ENCODE data around the gene FCMR. TPM values are rescaled to one million over a fixed set of nuclear protein-coding genes. Genes with fewer than 3 reads are reported as not detected.
A peak's percentile ranks its signal among the peaks of the same experiment; 100 is the strongest.

FCMR gene
- total and polyA plus RNA-seq, 4 donors = 0.70 to 3.6 (median 1.7) TPM

DNA sequence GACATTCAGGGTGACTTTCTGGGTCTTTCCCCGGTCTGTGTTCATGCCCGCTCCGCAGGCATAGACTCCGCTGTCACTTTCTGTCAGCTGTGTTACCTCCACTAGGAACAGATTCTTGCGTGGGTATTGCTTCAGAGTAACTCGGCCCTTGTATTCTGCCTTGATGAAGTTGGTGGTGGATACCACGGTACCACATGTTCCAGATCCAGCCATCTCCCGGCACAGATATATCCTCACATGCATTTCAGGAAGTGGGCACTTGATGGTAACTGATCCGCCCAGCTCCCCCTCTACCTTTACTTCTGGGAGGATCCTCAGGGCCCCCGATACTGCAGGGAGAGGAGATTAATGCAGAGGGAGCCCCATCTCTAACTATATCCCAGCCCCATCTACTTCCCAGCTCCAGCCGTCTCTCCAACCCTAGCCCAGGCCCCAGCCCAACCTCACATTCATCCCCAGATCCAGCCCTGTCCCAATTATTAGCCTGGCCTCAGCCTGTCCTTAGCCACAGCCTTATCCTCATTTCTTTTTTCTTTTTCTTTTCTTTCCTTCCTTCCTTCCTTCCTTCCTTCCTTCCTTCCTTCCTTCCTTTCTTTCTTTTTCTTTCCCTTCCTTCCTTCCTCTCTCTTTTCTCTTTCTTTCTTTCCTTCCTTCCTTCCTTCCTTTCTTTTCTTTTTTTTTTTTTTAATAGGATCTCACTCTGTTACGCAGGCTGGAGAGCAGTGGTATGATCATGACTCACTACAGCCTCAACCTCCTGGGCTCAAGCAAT, 7.8 kb downstream of the FCMR start (continued):
- TF ChIP-seq, protein P1, sequence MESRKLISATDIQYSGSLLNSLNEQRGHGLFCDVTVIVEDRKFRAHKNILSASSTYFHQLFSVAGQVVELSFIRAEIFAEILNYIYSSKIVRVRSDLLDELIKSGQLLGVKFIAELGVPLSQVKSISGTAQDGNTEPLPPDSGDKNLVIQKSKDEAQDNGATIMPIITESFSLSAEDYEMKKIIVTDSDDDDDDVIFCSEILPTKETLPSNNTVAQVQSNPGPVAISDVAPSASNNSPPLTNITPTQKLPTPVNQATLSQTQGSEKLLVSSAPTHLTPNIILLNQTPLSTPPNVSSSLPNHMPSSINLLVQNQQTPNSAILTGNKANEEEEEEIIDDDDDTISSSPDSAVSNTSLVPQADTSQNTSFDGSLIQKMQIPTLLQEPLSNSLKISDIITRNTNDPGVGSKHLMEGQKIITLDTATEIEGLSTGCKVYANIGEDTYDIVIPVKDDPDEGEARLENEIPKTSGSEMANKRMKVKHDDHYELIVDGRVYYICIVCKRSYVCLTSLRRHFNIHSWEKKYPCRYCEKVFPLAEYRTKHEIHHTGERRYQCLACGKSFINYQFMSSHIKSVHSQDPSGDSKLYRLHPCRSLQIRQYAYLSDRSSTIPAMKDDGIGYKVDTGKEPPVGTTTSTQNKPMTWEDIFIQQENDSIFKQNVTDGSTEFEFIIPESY (IDR thresholded peaks at IDR 0.05) = no peak

DNA sequence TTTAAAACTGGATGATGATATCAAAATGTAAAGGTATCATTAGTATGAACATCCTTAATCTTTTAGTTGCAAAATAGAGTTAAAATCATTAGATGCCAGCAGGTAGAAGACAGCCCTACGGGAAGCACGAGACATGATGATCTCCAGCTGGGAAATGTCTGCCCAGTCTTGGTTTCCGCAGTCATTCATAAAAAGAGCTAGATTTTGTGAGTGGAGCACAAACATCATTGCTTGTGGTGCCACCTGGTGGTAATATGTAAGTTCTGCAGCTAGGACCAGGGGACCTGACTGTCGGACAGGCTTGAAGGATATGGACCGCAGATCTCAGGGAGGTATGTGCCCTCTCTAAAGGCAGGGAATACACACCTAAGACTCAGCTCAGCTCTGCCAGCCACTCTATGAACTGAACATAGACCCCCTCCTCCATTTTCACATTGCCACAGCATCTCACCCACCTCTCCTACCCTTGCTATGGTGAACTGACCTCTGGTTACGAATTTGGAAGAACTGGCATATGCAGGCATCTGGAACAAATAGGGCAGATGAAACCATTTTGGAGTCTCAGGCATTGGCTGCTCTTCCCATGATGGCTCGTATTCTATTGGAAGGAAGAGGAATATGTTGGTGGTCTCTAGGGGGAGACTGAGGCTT, 9.2 kb downstream of the FCMR start:
- TF ChIP-seq TAF1 (conservative IDR thresholded peaks at IDR 0.05) (no peak), YY1 (IDR thresholded peaks at IDR 0.05) (no peak), RAD21 (IDR thresholded peaks at IDR 0.05) (peak; percentile 95 to 97), FOXA1 (IDR thresholded peaks at IDR 0.05) (peak; percentile 19)
- TF ChIP-seq, protein P1 (IDR thresholded peaks at IDR 0.05) = no peak
- TF ChIP-seq, protein P2, sequence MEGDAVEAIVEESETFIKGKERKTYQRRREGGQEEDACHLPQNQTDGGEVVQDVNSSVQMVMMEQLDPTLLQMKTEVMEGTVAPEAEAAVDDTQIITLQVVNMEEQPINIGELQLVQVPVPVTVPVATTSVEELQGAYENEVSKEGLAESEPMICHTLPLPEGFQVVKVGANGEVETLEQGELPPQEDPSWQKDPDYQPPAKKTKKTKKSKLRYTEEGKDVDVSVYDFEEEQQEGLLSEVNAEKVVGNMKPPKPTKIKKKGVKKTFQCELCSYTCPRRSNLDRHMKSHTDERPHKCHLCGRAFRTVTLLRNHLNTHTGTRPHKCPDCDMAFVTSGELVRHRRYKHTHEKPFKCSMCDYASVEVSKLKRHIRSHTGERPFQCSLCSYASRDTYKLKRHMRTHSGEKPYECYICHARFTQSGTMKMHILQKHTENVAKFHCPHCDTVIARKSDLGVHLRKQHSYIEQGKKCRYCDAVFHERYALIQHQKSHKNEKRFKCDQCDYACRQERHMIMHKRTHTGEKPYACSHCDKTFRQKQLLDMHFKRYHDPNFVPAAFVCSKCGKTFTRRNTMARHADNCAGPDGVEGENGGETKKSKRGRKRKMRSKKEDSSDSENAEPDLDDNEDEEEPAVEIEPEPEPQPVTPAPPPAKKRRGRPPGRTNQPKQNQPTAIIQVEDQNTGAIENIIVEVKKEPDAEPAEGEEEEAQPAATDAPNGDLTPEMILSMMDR (IDR thresholded peaks at IDR 0.05; ENCODE audit: low read depth, low read length, missing input control) = peak; percentile 94
- Histone ChIP-seq H3K27ac (ENCODE audit: low read depth in 1 of 2, low read length in 2 of 2) (no peak overlapping the region), H3K9me3 (ENCODE audit: control insufficient read depth in 4 of 4, low read length in 3 of 4) (no peaks in the 10 kb centered on the region), H3K4me3 (ENCODE audit: low read depth in 1 of 3, low read length in 3 of 3) (no peak overlapping the region), H3K27me3 (ENCODE audit: control insufficient read depth in 4 of 4, insufficient read depth in 4 of 4, low read length in 3 of 4) (no peaks in the 10 kb centered on the region), H3K36me3 (ENCODE audit: control insufficient read depth in 4 of 4, insufficient read depth in 3 of 4, low read depth in 1 of 4, low read length in 3 of 4) (no peaks in the 10 kb centered on the region), H3K9ac (ENCODE audit: low read depth in 1 of 2, low read length in 2 of 2) (no peak overlapping the region), H3K4me1 (ENCODE audit: control insufficient read depth in 4 of 4, insufficient read depth in 4 of 4, low read length in 3 of 4) (peaks cover 0 to 15% (median 13%) of the 10 kb centered on the region in 4 donors)
- WGBS = 23% methylated on average over 7 of the region's 7 CpGs
- DNase-seq (ENCODE audit: low spot score) = peak; percentile 60

DNA sequence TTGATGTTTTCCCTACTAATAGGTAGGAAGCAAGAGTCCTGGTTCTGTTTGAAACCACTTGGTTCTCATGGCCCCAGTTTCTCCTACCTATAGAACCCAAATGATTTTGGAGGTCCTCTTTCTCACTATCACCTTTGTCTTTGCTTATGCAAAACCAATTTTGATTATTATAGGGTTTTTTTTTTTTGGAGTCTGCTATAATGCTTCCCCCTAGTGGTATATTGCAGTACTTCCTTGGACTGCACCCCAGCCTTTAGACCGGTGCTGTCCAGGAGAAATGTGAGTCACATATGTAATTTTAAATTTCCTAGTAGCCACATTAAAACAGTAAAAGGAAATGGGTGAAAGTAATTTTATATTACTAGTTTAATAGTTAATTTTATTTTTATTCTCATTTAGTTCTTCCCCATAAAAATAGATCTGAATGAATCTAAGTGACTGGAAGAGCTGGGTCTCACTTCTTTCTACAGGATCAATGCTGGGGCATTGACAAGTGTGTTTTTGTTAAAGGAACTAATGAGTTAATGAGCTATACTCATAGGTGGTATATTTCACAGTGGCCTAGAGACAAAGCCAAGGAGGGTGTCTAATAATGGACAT, 10.6 kb downstream of the FCMR start:
- no peak for TF ChIP-seq YY1 (IDR thresholded peaks at IDR 0.05)
- TF ChIP-seq HNF4G (IDR thresholded peaks at IDR 0.05) = no peak
- TF ChIP-seq GABPA (IDR thresholded peaks at IDR 0.05 in 1 of 2, conservative IDR thresholded peaks at IDR 0.05 in 1 of 2) = no peak
- TF ChIP-seq, protein P2 (IDR thresholded peaks at IDR 0.05; ENCODE audit: low read depth, low read length, missing input control) = peak; percentile 87
- TF ChIP-seq JUND (IDR thresholded peaks at IDR 0.05) = no peak
- TF ChIP-seq RAD21 (IDR thresholded peaks at IDR 0.05) = peak; percentile 78
- no peak for TF ChIP-seq FOXA2 (IDR thresholded peaks at IDR 0.05)
- no peak for TF ChIP-seq RXRA (IDR thresholded peaks at IDR 0.05)
- TF ChIP-seq, protein P3, sequence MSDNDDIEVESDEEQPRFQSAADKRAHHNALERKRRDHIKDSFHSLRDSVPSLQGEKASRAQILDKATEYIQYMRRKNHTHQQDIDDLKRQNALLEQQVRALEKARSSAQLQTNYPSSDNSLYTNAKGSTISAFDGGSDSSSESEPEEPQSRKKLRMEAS (IDR thresholded peaks at IDR 0.05) = no peak
- TF ChIP-seq, protein P4, sequence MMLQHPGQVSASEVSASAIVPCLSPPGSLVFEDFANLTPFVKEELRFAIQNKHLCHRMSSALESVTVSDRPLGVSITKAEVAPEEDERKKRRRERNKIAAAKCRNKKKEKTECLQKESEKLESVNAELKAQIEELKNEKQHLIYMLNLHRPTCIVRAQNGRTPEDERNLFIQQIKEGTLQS (IDR thresholded peaks at IDR 0.05) = no peak
- no peak for TF ChIP-seq EGR1 (IDR thresholded peaks at IDR 0.05; ENCODE audit: low read depth in 2 of 2)
- TF ChIP-seq TAF1 (conservative IDR thresholded peaks at IDR 0.05) = no peak
- peaks cover 0 to 19% (median 13%) of the 10 kb centered on the region in 4 donors for H3K4me1 ChIP-seq (ENCODE audit: control insufficient read depth in 4 of 4, insufficient read depth in 4 of 4, low read length in 3 of 4)
- H3K36me3 ChIP-seq (ENCODE audit: control insufficient read depth in 4 of 4, insufficient read depth in 3 of 4, low read depth in 1 of 4, low read length in 3 of 4) = no peaks in the 10 kb centered on the region
- no peaks in the 10 kb centered on the region for H3K27me3 ChIP-seq (ENCODE audit: control insufficient read depth in 4 of 4, insufficient read depth in 4 of 4, low read length in 3 of 4)
- no peaks in the 10 kb centered on the region for H3K9me3 ChIP-seq (ENCODE audit: control insufficient read depth in 4 of 4, low read length in 3 of 4)
- no peak overlapping the region for H3K4me3 ChIP-seq (ENCODE audit: low read depth in 1 of 3, low read length in 3 of 3)
- DNase-seq (ENCODE audit: low spot score) = no peak
- no peak overlapping the region for H3K9ac ChIP-seq (ENCODE audit: low read depth in 1 of 2, low read length in 2 of 2)
- WGBS = 1% methylated on average over 1 of the region's 1 CpG
- no peak overlapping the region for H3K27ac ChIP-seq (ENCODE audit: low read depth in 1 of 2, low read length in 2 of 2)

All from liver (tissue), 9 donors.